K562 (cell line): ENCODE data around the gene RAD1.

ENCODE experiments used
- PREB ChIP-seq: sonication (generic); formaldehyde crosslinking; IDR thresholded peaks from 2 replicates; pipeline ENCODE4 v1.8.1; 2023; ENCODE audit warnings: mild to moderate bottlenecking, missing genetic modification reagents
- ZBTB17 ChIP-seq: fragments of 450-650 bp; formaldehyde crosslinking; IDR thresholded peaks from 2 replicates; pipeline ENCODE4 v1.4.0; 2020; ENCODE audit warnings: mild to moderate bottlenecking
- ZNF41 ChIP-seq: fragments of 250-450 bp; sonication (Bioruptor Pico); conservative IDR thresholded peaks from 2 replicates; pipeline ENCODE4 v1.4.0; 2020; ENCODE audit warnings: mild to moderate bottlenecking

GRCh38 chr5:34914671-34915138 is 599 bp downstream of the RAD1 start:
- TF ChIP-seq ZNF41 (CRISPR knock-in tag) (no peak), PREB (CRISPR knock-in tag) (no peak), ZBTB17 (no peak; the same call in 1 of the 2 replicates)
